BLaER1 (cell line): ENCODE measurements around the gene SLC9A1.

Experiments
- H3K27ac ChIP-seq: shearing (Covaris generic); formaldehyde crosslinking; 2 replicates; pipeline ENCODE4 v1.8.1; 2022
- H3K27me3 ChIP-seq: shearing (Covaris generic); formaldehyde crosslinking; 2 replicates; pipeline ENCODE4 v1.8.1; 2022
- H3K36me3 ChIP-seq: shearing (Covaris generic); formaldehyde crosslinking; 2 replicates; pipeline ENCODE4 v1.8.1; 2022
- H3K4me1 ChIP-seq: shearing (Covaris generic); formaldehyde crosslinking; 2 replicates; pipeline ENCODE4 v1.8.1; 2022
- H3K4me2 ChIP-seq: shearing (Covaris generic); formaldehyde crosslinking; 2 replicates; pipeline ENCODE4 v1.8.1; 2022
- H3K4me3 ChIP-seq: shearing (Covaris generic); formaldehyde crosslinking; 2 replicates; pipeline ENCODE4 v1.8.1; 2022
- H3K9ac ChIP-seq: shearing (Covaris generic); formaldehyde crosslinking; 2 replicates; pipeline ENCODE4 v1.8.1; 2022
- H3K9me3 ChIP-seq: shearing (Covaris generic); formaldehyde crosslinking; 2 replicates; pipeline ENCODE4 v1.8.1; 2022
- H4K20me1 ChIP-seq: shearing (Covaris generic); formaldehyde crosslinking; 2 replicates; pipeline ENCODE4 v1.8.1; 2022
- Cebpa-rat ChIP-seq: shearing (Covaris generic); IDR thresholded peaks from 2 replicates; pipeline ENCODE4 v1.8.1; 2022

SLC9A1 gene

GRCh38 chr1:27109103-27109822 lies 45.7 kb downstream of the SLC9A1 start:
- Histone ChIP-seq H3K36me3 (peaks cover 24% of the 10 kb centered on the region), H3K9me3 (no peaks in the 10 kb centered on the region), H3K4me1 (peaks cover 66% of the 10 kb centered on the region), H3K9ac (no peak overlapping the region), H3K4me2 (no peak overlapping the region), H3K27ac (0 out of 2 replicates have a peak overlapping the region, but pooled peaks have one; percentile 31), H3K27me3 (no peaks in the 10 kb centered on the region), H4K20me1 (no peaks in the 10 kb centered on the region), H3K4me3 (no peak overlapping the region)
- no peak for TF ChIP-seq Cebpa-rat

GRCh38 chr1:27108588-27108987 lies 46.3 kb downstream of the SLC9A1 start:
- H3K27ac ChIP-seq, result no peak overlapping the region
- H3K36me3 ChIP-seq, result peaks cover 23% of the 10 kb centered on the region
- H3K4me3 ChIP-seq, result no peak overlapping the region
- no peak overlapping the region for H3K9ac ChIP-seq
- H3K9me3 ChIP-seq, result no peaks in the 10 kb centered on the region
- H3K4me1 ChIP-seq, result peaks cover 60% of the 10 kb centered on the region
- no peak overlapping the region for H3K4me2 ChIP-seq
- no peaks in the 10 kb centered on the region for H4K20me1 ChIP-seq
- H3K27me3 ChIP-seq, result no peaks in the 10 kb centered on the region
- no peak for TF ChIP-seq Cebpa-rat

GRCh38 chr1:27106561-27107323 lies 48.2 kb downstream of the SLC9A1 start:
- peaks cover 18% of the 10 kb centered on the region for H3K36me3 ChIP-seq
- no peaks in the 10 kb centered on the region for H3K9me3 ChIP-seq
- H3K9ac ChIP-seq, result peak overlapping the region; percentile 60; the same call in 1 of the 2 replicates
- no peak for TF ChIP-seq Cebpa-rat
- no peaks in the 10 kb centered on the region for H4K20me1 ChIP-seq
- H3K27me3 ChIP-seq, result no peaks in the 10 kb centered on the region
- H3K4me2 ChIP-seq, result peak overlapping the region; percentile 70
- no peak overlapping the region for H3K4me3 ChIP-seq
- peaks cover 41% of the 10 kb centered on the region for H3K4me1 ChIP-seq
- peak overlapping the region; percentile 71 for H3K27ac ChIP-seq

- no peaks in the 10 kb centered on the region for H3K27me3 ChIP-seq
- peaks cover 37% of the 10 kb centered on the region for H3K4me1 ChIP-seq
- H3K9ac ChIP-seq, result no peak overlapping the region
- TF ChIP-seq Cebpa-rat, result no peak
- H3K4me3 ChIP-seq, result no peak overlapping the region
- H3K4me2 ChIP-seq, result no peak overlapping the region
- H4K20me1 ChIP-seq, result no peaks in the 10 kb centered on the region
- no peaks in the 10 kb centered on the region for H3K9me3 ChIP-seq
- H3K36me3 ChIP-seq, result peaks cover 18% of the 10 kb centered on the region
- H3K27ac ChIP-seq, result no peak overlapping the region
These were observed 49.9 kb downstream of the SLC9A1 start for GRCh38 chr1:27105018-27105417.

GRCh38 chr1:27103498-27103897 lies 51.4 kb downstream of the SLC9A1 start:
- H3K4me1 ChIP-seq, result peaks cover 43% of the 10 kb centered on the region
- no peak overlapping the region for H3K27ac ChIP-seq
- H3K9me3 ChIP-seq, result no peaks in the 10 kb centered on the region
- no peaks in the 10 kb centered on the region for H4K20me1 ChIP-seq
- no peaks in the 10 kb centered on the region for H3K27me3 ChIP-seq
- H3K4me3 ChIP-seq, result no peak overlapping the region
- H3K36me3 ChIP-seq, result peaks cover 5% of the 10 kb centered on the region; the same call in 1 of the 2 replicates
- H3K4me2 ChIP-seq, result no peak overlapping the region
- no peak overlapping the region for H3K9ac ChIP-seq
- no peak for TF ChIP-seq Cebpa-rat

- no peak for TF ChIP-seq Cebpa-rat
- H3K9ac ChIP-seq, result no peak overlapping the region
- H3K4me3 ChIP-seq, result no peak overlapping the region
- no peak overlapping the region for H3K4me2 ChIP-seq
- no peaks in the 10 kb centered on the region for H3K9me3 ChIP-seq
- H3K4me1 ChIP-seq, result peaks cover 49% of the 10 kb centered on the region
- H4K20me1 ChIP-seq, result no peaks in the 10 kb centered on the region
- H3K27ac ChIP-seq, result no peak overlapping the region
- H3K36me3 ChIP-seq, result 0 out of 2 replicates have a peak, but pooled peaks cover 3% of the 10 kb centered on the region
- H3K27me3 ChIP-seq, result no peaks in the 10 kb centered on the region
These were observed 52.0 kb downstream of the SLC9A1 start for GRCh38 chr1:27102707-27103468.

- Histone ChIP-seq H3K9me3 (no peaks in the 10 kb centered on the region), H3K27me3 (no peaks in the 10 kb centered on the region), H3K4me1 (peaks cover 51% of the 10 kb centered on the region), H3K27ac (no peak overlapping the region), H3K4me2 (no peak overlapping the region), H3K4me3 (no peak overlapping the region), H3K36me3 (0 out of 2 replicates have a peak, but pooled peaks cover 3% of the 10 kb centered on the region), H3K9ac (no peak overlapping the region), H4K20me1 (no peaks in the 10 kb centered on the region)
- no peak for TF ChIP-seq Cebpa-rat
These were observed 52.7 kb downstream of the SLC9A1 start for GRCh38 chr1:27102134-27102706.

- 0 out of 2 replicates have a peak, but pooled peaks cover 3% of the 10 kb centered on the region for H3K36me3 ChIP-seq
- H3K27me3 ChIP-seq, result no peaks in the 10 kb centered on the region
- no peak overlapping the region for H3K4me2 ChIP-seq
- H4K20me1 ChIP-seq, result no peaks in the 10 kb centered on the region
- TF ChIP-seq Cebpa-rat, result no peak
- peak overlapping the region; percentile 45; the same call in 1 of the 2 replicates for H3K9ac ChIP-seq
- no peak overlapping the region for H3K4me3 ChIP-seq
- H3K4me1 ChIP-seq, result peaks cover 46% of the 10 kb centered on the region
- peak overlapping the region; percentile 83 for H3K27ac ChIP-seq
- H3K9me3 ChIP-seq, result no peaks in the 10 kb centered on the region
These were observed 53.2 kb downstream of the SLC9A1 start for GRCh38 chr1:27101696-27102095.

- peak overlapping the region; percentile 88 for H3K4me2 ChIP-seq
- H4K20me1 ChIP-seq, result no peaks in the 10 kb centered on the region
- TF ChIP-seq Cebpa-rat, result no peak
- H3K9ac ChIP-seq, result peak overlapping the region; percentile 45
- 0 out of 2 replicates have a peak, but pooled peaks cover 3% of the 10 kb centered on the region for H3K36me3 ChIP-seq
- no peak overlapping the region for H3K4me3 ChIP-seq
- peaks cover 40% of the 10 kb centered on the region for H3K4me1 ChIP-seq
- H3K27me3 ChIP-seq, result no peaks in the 10 kb centered on the region
- H3K27ac ChIP-seq, result peak overlapping the region; percentile 83
- H3K9me3 ChIP-seq, result no peaks in the 10 kb centered on the region
These were observed 53.9 kb downstream of the SLC9A1 start for GRCh38 chr1:27101054-27101491.
